Hepatocyte (in vitro differentiated cells): Measurements from ENCODE around the gene FRMD7. TPM values are rescaled to one million over a fixed set of nuclear protein-coding genes. Genes with fewer than 3 reads are reported as not detected.

ENCODE experiments used
- DNase-seq: peaks from one replicate; pipeline ENCODE4 v3.0.0-alpha.2; 2016; ENCODE audit warnings: low spot score
- H2AFZ ChIP-seq: fragments of 200-600 bp; sonication (generic); 2 replicates; pipeline ENCODE4 v1.6.0; 2016; ENCODE audit warnings: antibody characterized with exemption, mild to moderate bottlenecking
- H3K27ac ChIP-seq: fragments of 200-600 bp; sonication (generic); 2 replicates; pipeline ENCODE4 v1.5.1; 2016; ENCODE audit warnings: mild to moderate bottlenecking
- H3K27me3 ChIP-seq: fragments of 200-600 bp; sonication (generic); 2 replicates; pipeline ENCODE4 v1.6.1; 2016
- H3K36me3 ChIP-seq: fragments of 200-600 bp; sonication (generic); replicated peaks from 2 replicates; pipeline ENCODE4 v1.5.1; 2016; ENCODE audit warnings: low read depth; ENCODE audit not compliant: insufficient read depth
- H3K4me1 ChIP-seq: fragments of 200-600 bp; sonication (generic); 2 replicates; pipeline ENCODE4 v1.5.1; 2016; ENCODE audit warnings: mild to moderate bottlenecking, moderate library complexity; ENCODE audit not compliant: insufficient read depth
- H3K4me2 ChIP-seq: fragments of 200-600 bp; sonication (generic); 2 replicates; pipeline ENCODE4 v1.6.0; 2016
- H3K4me3 ChIP-seq: fragments of 200-600 bp; sonication (generic); 2 replicates; pipeline ENCODE4 v1.5.1; 2016; ENCODE audit warnings: mild to moderate bottlenecking
- H3K79me2 ChIP-seq: fragments of 200-600 bp; sonication (generic); 2 replicates; pipeline ENCODE4 v1.6.0; 2017; ENCODE audit warnings: mild to moderate bottlenecking
- H3K9me2 ChIP-seq: fragments of 200-600 bp; sonication (generic); replicated peaks from 2 replicates; pipeline ENCODE4 v1.6.0; 2017; ENCODE audit warnings: mild to moderate bottlenecking; ENCODE audit not compliant: insufficient read depth
- H3K9me3 ChIP-seq: fragments of 200-600 bp; sonication (generic); 2 replicates; pipeline ENCODE4 v1.5.1; 2016; ENCODE audit warnings: low read depth, mild to moderate bottlenecking
- H4K20me1 ChIP-seq: fragments of 200-600 bp; sonication (generic); 2 replicates; pipeline ENCODE4 v1.6.0; 2016; ENCODE audit warnings: mild to moderate bottlenecking; ENCODE audit not compliant: insufficient read depth, poor library complexity, severe bottlenecking
- EZH2 ChIP-seq: fragments of 200-600 bp; sonication (generic); IDR thresholded peaks from 2 replicates; pipeline ENCODE4 v1.6.1; 2016; ENCODE audit warnings: antibody characterized with exemption, mild to moderate bottlenecking, borderline replicate concordance
- EZH2phosphoT487 ChIP-seq: fragments of 200-600 bp; sonication (generic); IDR thresholded peaks from one replicate; pipeline ENCODE4 v1.6.1; 2018; ENCODE audit warnings: antibody characterized with exemption, mild to moderate bottlenecking, low read depth, moderate library complexity; ENCODE audit not compliant: unreplicated experiment, severe bottlenecking
- WGBS: methylation state at CpG from one replicate; pipeline ENCODE4 v1.1.6; 2016; ENCODE audit warnings: low lambda C conversion rate; ENCODE audit errors: missing lambda C conversion rate; 5-methylcytosine and 5-hydroxymethylcytosine counted together
- polyA plus RNA-seq: library from polyadenylated mRNA; unstranded; fragments of >200 nt; fragmentation: Nextera tagmentation; extraction: Ambion mirVana; gene quantifications from 2 replicates; pipeline ENCODE4 v1.2.1, GENCODE V29; 2016
- total RNA-seq: library from RNA; depleted of rRNA; stranded (reverse); fragments of >200 nt; gene quantifications from 2 replicates; pipeline ENCODE4 v1.2.3, GENCODE V29; 2014
- TF ChIP-seq, protein P1 (sequence below): fragments of 200-600 bp; sonication (generic); IDR thresholded peaks from 2 replicates; pipeline ENCODE4 v1.5.1; 2016; ENCODE audit warnings: antibody characterized with exemption, mild to moderate bottlenecking; ENCODE audit not compliant: poor library complexity

The FRMD7 gene
- total and polyA plus RNA-seq, 2 experiments from 2014 or later: not detected

GRCh38 chrX:132046533-132046932, 81.3 kb downstream of the FRMD7 start:
- Histone ChIP-seq H3K27ac (no peak overlapping the region), H3K4me2 (no peak overlapping the region), H3K9me2 (no peaks in the 10 kb centered on the region), H3K79me2 (peaks cover 5% of the 10 kb centered on the region), H4K20me1 (no peaks in the 10 kb centered on the region), H3K36me3 (no peaks in the 10 kb centered on the region), H3K4me1 (no peaks in the 10 kb centered on the region), H3K4me3 (no peak overlapping the region), H3K27me3 (no peaks in the 10 kb centered on the region), H3K9me3 (no peaks in the 10 kb centered on the region), H2AFZ (no peak overlapping the region)
- no peak for TF ChIP-seq EZH2phosphoT487
- TF ChIP-seq, protein P1, sequence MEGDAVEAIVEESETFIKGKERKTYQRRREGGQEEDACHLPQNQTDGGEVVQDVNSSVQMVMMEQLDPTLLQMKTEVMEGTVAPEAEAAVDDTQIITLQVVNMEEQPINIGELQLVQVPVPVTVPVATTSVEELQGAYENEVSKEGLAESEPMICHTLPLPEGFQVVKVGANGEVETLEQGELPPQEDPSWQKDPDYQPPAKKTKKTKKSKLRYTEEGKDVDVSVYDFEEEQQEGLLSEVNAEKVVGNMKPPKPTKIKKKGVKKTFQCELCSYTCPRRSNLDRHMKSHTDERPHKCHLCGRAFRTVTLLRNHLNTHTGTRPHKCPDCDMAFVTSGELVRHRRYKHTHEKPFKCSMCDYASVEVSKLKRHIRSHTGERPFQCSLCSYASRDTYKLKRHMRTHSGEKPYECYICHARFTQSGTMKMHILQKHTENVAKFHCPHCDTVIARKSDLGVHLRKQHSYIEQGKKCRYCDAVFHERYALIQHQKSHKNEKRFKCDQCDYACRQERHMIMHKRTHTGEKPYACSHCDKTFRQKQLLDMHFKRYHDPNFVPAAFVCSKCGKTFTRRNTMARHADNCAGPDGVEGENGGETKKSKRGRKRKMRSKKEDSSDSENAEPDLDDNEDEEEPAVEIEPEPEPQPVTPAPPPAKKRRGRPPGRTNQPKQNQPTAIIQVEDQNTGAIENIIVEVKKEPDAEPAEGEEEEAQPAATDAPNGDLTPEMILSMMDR: no peak
- TF ChIP-seq EZH2: no peak
- no peak for DNase-seq
- WGBS: 31% methylated on average over 2 of the region's 2 CpGs

DNA sequence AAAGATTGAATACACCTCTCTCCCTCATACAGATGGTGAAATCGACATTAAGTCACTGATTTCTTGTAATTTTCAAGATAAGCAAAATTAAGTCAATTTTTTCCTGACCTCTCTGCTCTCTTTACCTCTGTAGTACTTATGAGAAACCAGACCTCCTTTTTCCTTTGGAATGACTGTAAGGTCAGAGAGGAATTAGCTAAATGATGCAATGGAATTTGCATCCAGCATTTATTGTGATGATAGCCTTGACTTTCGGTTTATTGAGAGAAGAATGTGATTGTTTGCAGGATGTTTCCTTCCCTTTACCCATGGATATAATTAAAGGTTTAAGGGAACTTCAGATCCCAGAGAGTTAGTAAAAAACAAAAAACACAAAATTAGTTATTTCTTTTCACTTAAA, 82.4 kb downstream of the FRMD7 start:
- Histone ChIP-seq H3K4me2 (no peak overlapping the region), H3K4me1 (no peaks in the 10 kb centered on the region), H3K27me3 (no peaks in the 10 kb centered on the region), H3K9me3 (no peaks in the 10 kb centered on the region), H3K36me3 (no peaks in the 10 kb centered on the region), H3K9me2 (no peaks in the 10 kb centered on the region), H3K27ac (no peak overlapping the region), H3K4me3 (no peak overlapping the region), H3K79me2 (peaks cover 5% of the 10 kb centered on the region), H2AFZ (no peak overlapping the region), H4K20me1 (no peaks in the 10 kb centered on the region)
- TF ChIP-seq, protein P1: no peak
- TF ChIP-seq EZH2 (no peak), EZH2phosphoT487 (no peak)
- 34% methylated on average over 2 of the region's 2 CpGs for WGBS
- DNase-seq: no peak

DNA sequence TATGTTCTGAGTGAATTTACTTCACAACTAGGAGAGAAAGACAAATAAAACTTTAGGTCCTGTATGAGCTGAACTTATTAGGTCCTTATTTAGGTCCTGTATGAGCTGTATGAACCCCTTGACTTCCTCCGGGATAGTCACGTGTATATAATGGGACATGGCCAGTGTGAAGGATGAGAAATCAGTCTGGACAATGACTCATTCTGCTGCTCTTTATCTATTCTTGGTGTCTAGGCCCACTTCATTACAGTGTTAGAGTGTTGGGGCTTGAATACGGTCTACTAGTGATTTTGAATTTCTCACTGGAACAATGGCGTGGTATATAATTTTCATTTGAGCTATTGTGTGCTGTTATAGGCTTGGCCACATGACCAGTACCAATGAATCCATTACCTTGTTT, 82.9 kb downstream of the FRMD7 start:
- Histone ChIP-seq H4K20me1 (no peaks in the 10 kb centered on the region), H3K4me1 (no peaks in the 10 kb centered on the region), H3K4me3 (no peak overlapping the region), H3K9me3 (no peaks in the 10 kb centered on the region), H2AFZ (no peak overlapping the region), H3K27me3 (no peaks in the 10 kb centered on the region), H3K27ac (no peak overlapping the region), H3K79me2 (peaks cover 6% of the 10 kb centered on the region), H3K9me2 (no peaks in the 10 kb centered on the region), H3K36me3 (no peaks in the 10 kb centered on the region), H3K4me2 (no peak overlapping the region)
- no peak for DNase-seq
- 69% methylated on average over 4 of the region's 4 CpGs for WGBS
- TF ChIP-seq, protein P1: no peak
- TF ChIP-seq EZH2phosphoT487 (no peak), EZH2 (no peak)

- Histone ChIP-seq H3K9me2 (no peaks in the 10 kb centered on the region), H3K27ac (no peak overlapping the region), H3K4me1 (no peaks in the 10 kb centered on the region), H4K20me1 (no peaks in the 10 kb centered on the region), H3K79me2 (peaks cover 13% of the 10 kb centered on the region), H3K4me2 (no peak overlapping the region), H3K9me3 (no peaks in the 10 kb centered on the region), H3K4me3 (no peak overlapping the region), H2AFZ (no peak overlapping the region), H3K36me3 (no peaks in the 10 kb centered on the region), H3K27me3 (no peaks in the 10 kb centered on the region)
- 75% methylated on average over 2 of the region's 2 CpGs for WGBS
- TF ChIP-seq EZH2phosphoT487: no peak
- DNase-seq: no peak
Observed at GRCh38 chrX:132043977-132044376, 83.8 kb downstream of the FRMD7 start.
